ENCODE data around the gene CDC25B. TPM values are rescaled to one million over a fixed set of nuclear protein-coding genes. Genes with fewer than 3 reads are reported as not detected.

CDC25B gene
- total and polyA plus RNA-seq, 2 donors (not counting 3 experiments of a cell fraction or from before 2014, with no cell fraction given), result 46.7 to 76.5 TPM

DNA sequence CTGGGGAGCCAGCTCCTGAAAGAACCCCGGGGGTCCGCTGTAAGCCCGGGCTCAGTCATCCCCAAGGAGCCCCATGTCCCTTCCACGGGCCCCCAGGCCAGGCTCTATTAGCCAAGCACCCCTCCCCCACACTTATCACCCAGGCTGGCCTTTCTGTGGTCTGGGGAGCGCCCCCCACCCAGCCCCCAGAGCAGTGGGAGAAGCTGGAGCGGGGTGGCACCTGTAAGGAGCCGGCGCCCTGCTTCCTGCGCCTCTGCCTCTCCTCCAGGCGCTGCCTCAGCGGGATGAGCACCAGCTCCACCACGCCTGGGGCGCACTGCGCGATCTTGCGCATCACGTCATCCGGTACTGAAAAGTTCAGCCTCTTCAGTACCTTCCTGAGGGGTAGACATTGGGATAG lies 17.1 kb upstream of the CDC25B start:
- dilution Hi-C loops (cut with MboI; ENCODE audit: extremely low pct_ligation_motif_present, low sequenced_read_pairs) (no loop called here), intact Hi-C loops (cut with micrococcal nuclease) (no loop called here)
- no peak overlapping the region for H3K4me3 ChIP-seq (replicated peaks in 1 of 3; ENCODE audit: insufficient read depth in 1 of 3, low read depth in 1 of 3, low read length in 3 of 3)
- H3K27ac ChIP-seq (ENCODE audit: insufficient read depth, low read depth, low read length), result no peak overlapping the region
- H3K36me3 ChIP-seq (ENCODE audit: control insufficient read depth in 2 of 2, extremely low read depth in 1 of 2, insufficient read depth in 2 of 2, low read length in 2 of 2), result no peaks in the 10 kb centered on the region
- no peaks in the 10 kb centered on the region for H3K9me1 ChIP-seq (replicated peaks; ENCODE audit: control insufficient read depth, extremely low read depth, insufficient read depth, low read length)
- H3K4me1 ChIP-seq (ENCODE audit: control insufficient read depth, extremely low read depth, insufficient read depth, low read length), result peaks cover 15% of the 10 kb centered on the region
- TF ChIP-seq POLR2A (IDR thresholded peaks at IDR 0.05; ENCODE audit: low read depth, low read length), result no peak
- TF ChIP-seq MAX (IDR thresholded peaks at IDR 0.05; ENCODE audit: insufficient read depth, insufficient read length), result no peak
- TF ChIP-seq JUN (IDR thresholded peaks at IDR 0.05; ENCODE audit: borderline replicate concordance, insufficient read depth, insufficient read length, low read depth), result no peak
- H2AFZ ChIP-seq (ENCODE audit: low read depth, low read length), result no peak overlapping the region
- H3K79me2 ChIP-seq (ENCODE audit: control insufficient read depth, insufficient read depth, low read length), result peaks cover 10% of the 10 kb centered on the region
- ChIA-PET CTCF (interaction anchor here (0.9 to 3.3 kb wide), 7 partner anchors 10 to 102 kb away, joined by 3 to 34 read pairs (median 7); partner anchors contain the start of gene ADISSP), POLR2A (no interaction called here)
- H3K4me2 ChIP-seq (ENCODE audit: insufficient read depth, low read length), result no peak overlapping the region
- H3K27me3 ChIP-seq (ENCODE audit: control insufficient read depth in 2 of 2, insufficient read depth in 2 of 2, low read length in 2 of 2), result peaks cover 8 to 19% of the 10 kb centered on the region in 2 experiments
- FAIRE-seq (no peak), DNase-seq (ENCODE audit: low read depth, low spot score) (no peak)
- H3K9ac ChIP-seq (replicated peaks; ENCODE audit: extremely low read depth, insufficient read depth, low read length), result no peak overlapping the region
- H4K20me1 ChIP-seq (replicated peaks; ENCODE audit: control insufficient read depth, extremely low read depth, insufficient read depth, low read length), result no peaks in the 10 kb centered on the region
- BruUV-seq (replicated peaks), result no TSS peak
- H3K9me3 ChIP-seq (replicated peaks; ENCODE audit: control insufficient read depth, insufficient read depth, low read length), result no peaks in the 10 kb centered on the region

DNA sequence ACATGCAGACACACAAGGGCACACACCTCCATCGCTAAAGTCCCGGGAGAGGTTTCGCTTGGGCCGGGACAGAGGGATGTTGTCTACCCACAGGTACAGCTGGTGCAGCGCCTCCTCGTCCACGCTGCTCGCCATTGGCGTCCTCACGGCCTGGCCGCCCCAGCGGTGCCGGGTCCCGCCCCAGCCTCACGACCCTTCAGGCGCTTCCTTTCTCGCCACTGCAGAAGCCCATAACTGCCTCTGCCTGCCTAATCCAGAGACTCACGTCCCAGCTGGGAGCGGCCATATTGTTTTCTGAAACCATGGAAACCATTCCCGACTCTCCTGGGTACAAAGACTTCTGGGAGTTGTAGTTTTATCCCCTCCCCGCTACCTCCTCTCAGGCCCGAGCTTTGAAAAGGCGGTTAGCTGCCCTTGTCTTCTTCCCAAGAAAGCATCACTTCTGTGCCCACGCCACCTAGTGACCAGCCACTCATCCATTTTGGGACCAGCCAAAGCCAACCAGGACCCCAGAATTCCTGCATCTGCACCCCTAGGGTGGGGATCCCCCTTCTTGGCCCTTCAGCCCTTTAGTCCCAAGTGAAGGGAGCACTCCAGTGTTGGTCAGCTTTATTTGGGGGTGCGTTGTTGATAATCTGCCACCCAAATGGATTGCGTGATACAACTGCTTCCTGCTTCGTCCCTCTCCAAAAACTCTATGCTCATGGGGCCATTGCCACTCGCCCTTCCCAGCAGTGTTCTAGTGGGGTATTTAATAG lies 14.8 kb upstream of the CDC25B start, which contains the start of gene SPEF1:
TSS of gene SPEF1 (minus strand) at position 296 of the 758 bp plus-strand sequence. CDS start at position 135, 161 bp downstream.
- peaks cover 8 to 19% of the 10 kb centered on the region in 2 experiments for H3K27me3 ChIP-seq (ENCODE audit: control insufficient read depth in 2 of 2, insufficient read depth in 2 of 2, low read length in 2 of 2)
- FAIRE-seq (peak; percentile 99), DNase-seq (ENCODE audit: low read depth, low spot score) (peak; percentile 90)
- intact Hi-C loops (cut with micrococcal nuclease), result loop anchor here (1.0 kb wide), 4 partner anchors 13 to 105 kb away; no protein-coding TSS in a partner anchor
- H3K4me2 ChIP-seq (ENCODE audit: insufficient read depth, low read length), result peak within 1 kb of the TSS; percentile 19
- peak; percentile 72 for TF ChIP-seq POLR2AphosphoS5 (IDR thresholded peaks at IDR 0.05; ENCODE audit: insufficient read depth, low read depth, low read length)
- no peak for TF ChIP-seq EZH2 (IDR thresholded peaks at IDR 0.05; ENCODE audit: borderline replicate concordance, low read depth, low read length, severe bottlenecking)
- TF ChIP-seq CTCF (IDR thresholded peaks at IDR 0.05; ENCODE audit: extremely low read depth in 1 of 2, insufficient read depth in 1 of 2, low read depth in 1 of 2, low read length in 2 of 2), result peak; percentile 42 to 56
- TF ChIP-seq MAX (IDR thresholded peaks at IDR 0.05; ENCODE audit: insufficient read depth, insufficient read length), result peak; percentile 34
- TF ChIP-seq POLR2A (IDR thresholded peaks at IDR 0.05; ENCODE audit: low read depth, low read length), result peak; percentile 68
- H3K9me3 ChIP-seq (replicated peaks; ENCODE audit: control insufficient read depth, insufficient read depth, low read length), result no peaks in the 10 kb centered on the region
- peaks cover 0 to 5% of the 10 kb centered on the region in 2 experiments for H3K36me3 ChIP-seq (ENCODE audit: control insufficient read depth in 2 of 2, extremely low read depth in 1 of 2, insufficient read depth in 2 of 2, low read length in 2 of 2)
- H3K9me1 ChIP-seq (replicated peaks; ENCODE audit: control insufficient read depth, extremely low read depth, insufficient read depth, low read length), result no peaks in the 10 kb centered on the region
- dilution Hi-C loops (cut with MboI; ENCODE audit: extremely low pct_ligation_motif_present, low sequenced_read_pairs), result no loop called here
- peak within 1 kb of the TSS in 2 of 3 experiments; percentile 3 to 17 for H3K4me3 ChIP-seq (replicated peaks in 1 of 3; ENCODE audit: insufficient read depth in 1 of 3, low read depth in 1 of 3, low read length in 3 of 3)
- H2AFZ ChIP-seq (ENCODE audit: low read depth, low read length), result no peak within 1 kb of the TSS
- BruUV-seq (replicated peaks), result no TSS peak
- peaks cover 28% of the 10 kb centered on the region for H3K4me1 ChIP-seq (ENCODE audit: control insufficient read depth, extremely low read depth, insufficient read depth, low read length)
- H3K27ac ChIP-seq (ENCODE audit: insufficient read depth, low read depth, low read length), result no peak within 1 kb of the TSS
- H3K79me2 ChIP-seq (ENCODE audit: control insufficient read depth, insufficient read depth, low read length), result peaks cover 31% of the 10 kb centered on the region
- H3K9ac ChIP-seq (replicated peaks; ENCODE audit: extremely low read depth, insufficient read depth, low read length), result no peak within 1 kb of the TSS
- ChIA-PET CTCF (interaction anchor here (0.6 to 2.0 kb wide), 20 partner anchors 13 to 304 kb away, joined by 3 to 32 read pairs (median 5); partner anchors contain the start of genes ADAM33, ADISSP, AP5S1 and CDC25B), POLR2A (interaction anchor here (0.5 to 0.7 kb wide), 2 partner anchors 15 to 73 kb away, joined by 3 to 4 read pairs; partner anchors contain the start of gene CDC25B)
- H4K20me1 ChIP-seq (replicated peaks; ENCODE audit: control insufficient read depth, extremely low read depth, insufficient read depth, low read length), result no peaks in the 10 kb centered on the region
